HG03342 (cell line): Measurements from ENCODE around the gene CASZ1.

Experiments
- ATAC-seq: cut with Tn5 transposase; IDR thresholded peaks from one replicate; pipeline ENCODE4 v1.9.1; 2021; ENCODE audit warnings: mild to moderate bottlenecking, moderate library complexity; ENCODE audit not compliant: unreplicated experiment

CASZ1 gene

GRCh38 chr1:10712568-10713362, 83.7 kb downstream of the CASZ1 start:
- no peak for ATAC-seq

- no peak for ATAC-seq
Observed at GRCh38 chr1:10710489-10710888, 86.0 kb downstream of the CASZ1 start.

- no peak for ATAC-seq
Observed at GRCh38 chr1:10709646-10710045, 86.8 kb downstream of the CASZ1 start.

- ATAC-seq, result no peak
Observed at GRCh38 chr1:10709165-10709564, 87.3 kb downstream of the CASZ1 start.

GRCh38 chr1:10708757-10709156, 87.7 kb downstream of the CASZ1 start:
- ATAC-seq, result no peak

- no peak for ATAC-seq
Observed at GRCh38 chr1:10707208-10707607, 89.2 kb downstream of the CASZ1 start.

- no peak for ATAC-seq
Observed at GRCh38 chr1:10706376-10706913, 90.0 kb downstream of the CASZ1 start.

- ATAC-seq, result no peak
Observed at GRCh38 chr1:10705953-10706352, 90.5 kb downstream of the CASZ1 start.

- ATAC-seq, result no peak
Observed at GRCh38 chr1:10704368-10704882, 92.0 kb downstream of the CASZ1 start.

- no peak for ATAC-seq
Observed at GRCh38 chr1:10703702-10704101, 92.7 kb downstream of the CASZ1 start.

- no peak for ATAC-seq
Observed at GRCh38 chr1:10701145-10701544, 95.3 kb downstream of the CASZ1 start.

GRCh38 chr1:10699470-10699835, 97.0 kb downstream of the CASZ1 start:
- ATAC-seq, result no peak

- no peak for ATAC-seq
Observed at GRCh38 chr1:10698726-10699469, 97.5 kb downstream of the CASZ1 start.

GRCh38 chr1:10697621-10698160, 98.8 kb downstream of the CASZ1 start:
- no peak for ATAC-seq

GRCh38 chr1:10696977-10697376, 99.5 kb downstream of the CASZ1 start:
- ATAC-seq, result no peak

- peak; percentile 53 for ATAC-seq
Observed at GRCh38 chr1:10694633-10695627, 101.5 kb downstream of the CASZ1 start.

GRCh38 chr1:10694274-10694632, 102.2 kb downstream of the CASZ1 start:
- peak; percentile 39 for ATAC-seq

GRCh38 chr1:10693497-10694273, 102.8 kb downstream of the CASZ1 start:
- ATAC-seq, result peak; percentile 32

- no peak for ATAC-seq
Observed at GRCh38 chr1:10693152-10693496, 103.3 kb downstream of the CASZ1 start.
